K562 (cell line): ENCODE results near the gene FBXO46. TPM values are rescaled to one million over a fixed set of nuclear protein-coding genes. Genes with fewer than 3 reads are reported as not detected.

Source experiments
- BCLAF1 ChIP-seq, 2 experiments: fragments of 450-650 bp in 1 of 2; IDR thresholded peaks; 2 replicates each; pipeline ENCODE4 v1.6.1; 2011 to 2017; ENCODE audit warnings: low read depth in 2 of 2, antibody characterized with exemption in 1 of 2, borderline replicate concordance in 1 of 2, low read length in 1 of 2, mild to moderate bottlenecking in 1 of 2, mixed read lengths in 1 of 2; ENCODE audit not compliant: control insufficient read depth in 1 of 2
- BRD4 ChIP-seq: fragments of 200-600 bp; sonication (generic); IDR thresholded peaks from 2 replicates; pipeline ENCODE4 v1.6.1; 2017; ENCODE audit warnings: inconsistent platforms
- BRD9 ChIP-seq: fragments of 450-650 bp; IDR thresholded peaks from 2 replicates; pipeline ENCODE4 v1.6.1; 2018; ENCODE audit warnings: low read depth; ENCODE audit not compliant: partially characterized antibody
- CHD4 ChIP-seq: fragments of 200-600 bp; sonication (generic); IDR thresholded peaks from 3 replicates; pipeline ENCODE4 v1.6.1; 2012; ENCODE audit warnings: low read depth, mild to moderate bottlenecking, mixed read lengths, low read length, inconsistent platforms; ENCODE audit not compliant: insufficient read depth, insufficient replicate concordance, poor library complexity, severe bottlenecking
- COPS2 ChIP-seq: fragments of 450-650 bp; conservative IDR thresholded peaks from 2 replicates; pipeline ENCODE4 v1.6.1; 2016; ENCODE audit warnings: mild to moderate bottlenecking, moderate library complexity
- ERF ChIP-seq: fragments of 450-650 bp; formaldehyde crosslinking; IDR thresholded peaks from 2 replicates; pipeline ENCODE4 v1.4.0; 2020; ENCODE audit warnings: mild to moderate bottlenecking, mixed read lengths
- ESRRA ChIP-seq: fragments of 450-650 bp; IDR thresholded peaks from 2 replicates; pipeline ENCODE4 v1.6.1; 2014; ENCODE audit warnings: low read depth, mild to moderate bottlenecking, moderate library complexity, borderline replicate concordance
- FUS ChIP-seq: fragments of 200-400 bp; formaldehyde crosslinking; optimal IDR thresholded peaks from 2 replicates; pipeline ENCODE3; 2017; ENCODE audit warnings: low read depth, low read length
- HDGF ChIP-seq: fragments of 450-650 bp; IDR thresholded peaks from 2 replicates; pipeline ENCODE4 v1.6.1; 2016
- HOXB6 ChIP-seq: fragments of 250-450 bp; sonication (Bioruptor Pico); IDR thresholded peaks from 2 replicates; pipeline ENCODE4 v1.5.1; 2022; ENCODE audit warnings: mild to moderate bottlenecking, borderline replicate concordance
- NFIC ChIP-seq: fragments of 450-650 bp; IDR thresholded peaks from 2 replicates; pipeline ENCODE4 v1.6.1; 2017; ENCODE audit warnings: mild to moderate bottlenecking, inconsistent platforms
- NFRKB ChIP-seq: fragments of 450-650 bp; IDR thresholded peaks from 2 replicates; pipeline ENCODE4 v1.6.1; 2016; ENCODE audit warnings: low read depth
- PHF8 ChIP-seq: fragments of 200-600 bp; sonication (generic); IDR thresholded peaks from 2 replicates; pipeline ENCODE4 v1.6.1; 2012; ENCODE audit warnings: mixed run types, mild to moderate bottlenecking, inconsistent platforms, low read length, moderate library complexity, borderline replicate concordance
- RBM25 ChIP-seq: fragments of 200-400 bp; formaldehyde crosslinking; IDR thresholded peaks from 2 replicates; pipeline ENCODE4 v1.6.1; 2018; ENCODE audit warnings: low read length, low read depth, moderate library complexity; ENCODE audit not compliant: severe bottlenecking
- TEAD1 ChIP-seq, 2 experiments: fragments of 450-650 bp in 1 of 2; sonication (generic) in 1 of 2; formaldehyde crosslinking; IDR thresholded peaks; 2 replicates each; pipeline versions ENCODE4 v1.4.0 to v1.8.0; 2020 to 2022; ENCODE audit warnings: mild to moderate bottlenecking in 2 of 2, missing genetic modification reagents in 1 of 2
- THAP7 ChIP-seq: fragments of 250-450 bp; sonication (Bioruptor Pico); IDR thresholded peaks from 2 replicates; pipeline ENCODE4 v1.5.0; 2021
- ZKSCAN1 ChIP-seq: fragments of 150-350 bp; IDR thresholded peaks from 2 replicates; pipeline ENCODE4 v1.6.1; 2016; ENCODE audit warnings: low read depth, low read length
- ZNF239 ChIP-seq: fragments of 250-450 bp; sonication (Bioruptor Pico); IDR thresholded peaks from 2 replicates; pipeline ENCODE4 v1.4.0; 2020; ENCODE audit warnings: mild to moderate bottlenecking
- polyA plus RNA-seq, 8 experiments: library from polyadenylated mRNA; depleted of rRNA in 4 of 8; stranded (reverse) in 5 of 8; unstranded in 3 of 8; fragments of >200 nt; fragmentation: Nextera tagmentation in 2 of 8; fragmentation: Illumina TruSeq in 1 of 8; extraction: Ambion mirVana in 2 of 8; extraction: Trizol in 1 of 8; gene quantifications; 2 replicates each; pipeline versions ENCODE4 v1.2.1 to v1.2.3, GENCODE V29; 2011 to 2014; ENCODE audit warnings: inconsistent platforms in 1 of 8, missing spikeins in 1 of 8
- total RNA-seq, 7 experiments: library from RNA; depleted of rRNA in 6 of 7; stranded (reverse); fragments of >200 nt in 6 of 7; fragmentation: Illumina TruSeq in 2 of 7; extraction: Trizol in 2 of 7; gene quantifications; 2 replicates each; pipeline versions ENCODE4 v1.2.1 to v1.2.3, GENCODE V29; 2011 to 2021; ENCODE audit warnings: low replicate concordance in 1 of 7
- TF ChIP-seq, protein P1 (sequence below): sonication (generic); formaldehyde crosslinking; IDR thresholded peaks from 2 replicates; pipeline ENCODE4 v1.8.0; 2022; ENCODE audit warnings: missing genetic modification reagents, mild to moderate bottlenecking, borderline replicate concordance
- TF ChIP-seq, protein P2 (sequence below): sonication (generic); formaldehyde crosslinking; IDR thresholded peaks from 2 replicates; pipeline ENCODE4 v1.8.0; 2022; ENCODE audit warnings: missing genetic modification reagents, mild to moderate bottlenecking, borderline replicate concordance

The FBXO46 gene
- total and polyA plus RNA-seq, 9 of the 15 experiments (the other 6 are each of a cell fraction or from before 2014, with no cell fraction given), result 1.5 to 36.1 (median 7.3) TPM

- TF ChIP-seq BRD9, result no peak
- TF ChIP-seq COPS2, result no peak
- no peak for TF ChIP-seq THAP7 (CRISPR knock-in tag)
- no peak for TF ChIP-seq BCLAF1 (IDR thresholded peaks at IDR 0.05; ENCODE audit: borderline replicate concordance in 1 of 2, control insufficient read depth in 1 of 2, low read depth in 2 of 2, low read length in 1 of 2)
- TF ChIP-seq ZKSCAN1, result peak; percentile 3; the same call in 1 of the 2 replicates
- TF ChIP-seq, protein P1, sequence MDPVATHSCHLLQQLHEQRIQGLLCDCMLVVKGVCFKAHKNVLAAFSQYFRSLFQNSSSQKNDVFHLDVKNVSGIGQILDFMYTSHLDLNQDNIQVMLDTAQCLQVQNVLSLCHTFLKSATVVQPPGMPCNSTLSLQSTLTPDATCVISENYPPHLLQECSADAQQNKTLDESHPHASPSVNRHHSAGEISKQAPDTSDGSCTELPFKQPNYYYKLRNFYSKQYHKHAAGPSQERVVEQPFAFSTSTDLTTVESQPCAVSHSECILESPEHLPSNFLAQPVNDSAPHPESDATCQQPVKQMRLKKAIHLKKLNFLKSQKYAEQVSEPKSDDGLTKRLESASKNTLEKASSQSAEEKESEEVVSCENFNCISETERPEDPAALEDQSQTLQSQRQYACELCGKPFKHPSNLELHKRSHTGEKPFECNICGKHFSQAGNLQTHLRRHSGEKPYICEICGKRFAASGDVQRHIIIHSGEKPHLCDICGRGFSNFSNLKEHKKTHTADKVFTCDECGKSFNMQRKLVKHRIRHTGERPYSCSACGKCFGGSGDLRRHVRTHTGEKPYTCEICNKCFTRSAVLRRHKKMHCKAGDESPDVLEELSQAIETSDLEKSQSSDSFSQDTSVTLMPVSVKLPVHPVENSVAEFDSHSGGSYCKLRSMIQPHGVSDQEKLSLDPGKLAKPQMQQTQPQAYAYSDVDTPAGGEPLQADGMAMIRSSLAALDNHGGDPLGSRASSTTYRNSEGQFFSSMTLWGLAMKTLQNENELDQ (CRISPR knock-in tag), result no peak
- TF ChIP-seq HOXB6, result no peak
- TF ChIP-seq HDGF, result no peak
- TF ChIP-seq PHF8, result peak; percentile 23; the same call in 1 of the 2 replicates
- TF ChIP-seq ZNF239 (CRISPR knock-in tag), result no peak
- no peak for TF ChIP-seq NFIC
- TF ChIP-seq ESRRA, result no peak
- TF ChIP-seq, protein P2, sequence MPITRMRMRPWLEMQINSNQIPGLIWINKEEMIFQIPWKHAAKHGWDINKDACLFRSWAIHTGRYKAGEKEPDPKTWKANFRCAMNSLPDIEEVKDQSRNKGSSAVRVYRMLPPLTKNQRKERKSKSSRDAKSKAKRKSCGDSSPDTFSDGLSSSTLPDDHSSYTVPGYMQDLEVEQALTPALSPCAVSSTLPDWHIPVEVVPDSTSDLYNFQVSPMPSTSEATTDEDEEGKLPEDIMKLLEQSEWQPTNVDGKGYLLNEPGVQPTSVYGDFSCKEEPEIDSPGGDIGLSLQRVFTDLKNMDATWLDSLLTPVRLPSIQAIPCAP (CRISPR knock-in tag), result no peak
- TF ChIP-seq NFRKB, result no peak
- TF ChIP-seq FUS, result no peak
- peak; percentile 82; the same call in 1 of the 2 replicates for TF ChIP-seq ERF (CRISPR knock-in tag)
- TF ChIP-seq BRD4, result no peak
- no peak for TF ChIP-seq TEAD1 (CRISPR knock-in tag; IDR thresholded peaks at IDR 0.05)
- no peak for TF ChIP-seq CHD4
- TF ChIP-seq RBM25, result no peak
Observed at GRCh38 chr19:45670670-45671453, 59.8 kb downstream of the FBXO46 start (continued).
